22Rv1 (cell line): ENCODE measurements around the gene SLX4IP.

ENCODE experiments used
- CTCF ChIP-seq: fragments of 450-650 bp; IDR thresholded peaks from 2 replicates; pipeline ENCODE4 v1.5.1; 2017; ENCODE audit warnings: mild to moderate bottlenecking
- ZFX ChIP-seq: fragments of 450-650 bp; IDR thresholded peaks from 2 replicates; pipeline ENCODE4 v1.6.1; 2017; ENCODE audit warnings: antibody characterized with exemption, borderline replicate concordance

GRCh38 chr20:10481676-10482075 lies 46.6 kb downstream of the SLX4IP start:
- TF ChIP-seq CTCF (no peak), ZFX (no peak)
